ENCODE data around the gene PTER. TPM values are rescaled to one million over a fixed set of nuclear protein-coding genes. Genes with fewer than 3 reads are reported as not detected.
A peak's percentile ranks its signal among the peaks of the same experiment; 100 is the strongest.

PTER gene
- total RNA-seq, 3 donors from 2014 or later (not counting 1 experiment from before 2014, with no cell fraction given) = 12.8 to 21.9 (median 21.5) TPM

DNA sequence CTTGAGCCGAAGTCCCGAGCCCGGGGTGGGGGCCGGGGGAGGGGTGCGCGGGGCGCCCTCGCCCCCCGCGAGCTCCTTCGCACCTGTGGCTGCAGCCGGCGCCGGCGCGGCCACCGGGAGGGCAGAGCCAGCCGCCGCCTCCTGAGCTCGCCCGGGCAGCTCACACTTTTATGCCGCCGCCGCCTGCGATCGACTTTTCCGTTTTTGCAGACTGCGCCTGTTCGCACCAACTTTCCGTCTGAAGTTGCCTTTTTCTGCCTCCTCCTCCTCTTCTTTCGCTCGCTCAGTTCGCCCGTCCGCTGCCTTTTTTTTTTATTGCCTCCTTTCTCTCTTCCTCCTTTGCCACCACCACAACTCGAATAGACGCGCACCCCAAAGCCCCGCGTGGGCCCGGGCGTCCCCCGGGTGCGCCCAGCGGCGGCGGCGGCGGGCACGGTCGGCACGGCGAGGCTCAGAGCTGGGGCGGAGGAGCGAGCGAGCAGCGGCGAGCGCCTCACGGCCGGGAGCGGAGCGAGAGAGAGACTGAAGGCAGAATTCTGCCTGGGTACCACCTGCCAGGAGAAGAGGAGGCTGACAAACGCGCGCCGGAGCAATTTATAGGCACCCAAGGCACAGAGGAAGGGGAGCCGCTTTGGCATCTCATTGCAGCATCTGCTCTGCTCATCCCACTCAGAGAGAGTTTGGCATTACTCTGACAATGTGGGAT is 84.7 kb downstream of the PTER start, which contains the start of gene C1QL3:
TSS of gene C1QL3 (minus strand) at position 569 of the 706 bp plus-strand sequence. CDS start 814 bp downstream, outside the sequence.
- peaks cover 21% of the 10 kb centered on the region for H3K27me3 ChIP-seq (ENCODE audit: control insufficient read depth, insufficient read depth, low read length)
- peak within 1 kb of the TSS; percentile 19 for H3K4me3 ChIP-seq (ENCODE audit: low read length)
- no peaks in the 10 kb centered on the region for H3K36me3 Mint-ChIP-seq
- H3K27me3 Mint-ChIP-seq (ENCODE audit: low read depth in 2 of 2) = peaks cover 33 to 37% of the 10 kb centered on the region in 2 donors
- H3K27ac Mint-ChIP-seq = no peak within 1 kb of the TSS
- no peaks in the 10 kb centered on the region for H3K36me3 ChIP-seq (ENCODE audit: control insufficient read depth, insufficient read depth, low read length)
- H3K9me3 Mint-ChIP-seq = no peaks in the 10 kb centered on the region
- WGBS (ENCODE audit: insufficient coverage) = 1% methylated on average over 68 of the region's 68 CpGs
- peak within 1 kb of the TSS; percentile 97 for H3K4me3 Mint-ChIP-seq
- peaks cover 15% of the 10 kb centered on the region for H3K4me1 ChIP-seq (ENCODE audit: control insufficient read depth, insufficient read depth, low read length)
- intact Hi-C loops (cut with micrococcal nuclease) = no loop called here
- no peak for TF ChIP-seq CTCF (IDR thresholded peaks at IDR 0.05)
- ATAC-seq = peak; percentile 38 to 71 (median 53)
- no peaks in the 10 kb centered on the region for H3K9me3 ChIP-seq (ENCODE audit: control insufficient read depth, insufficient read depth, low read length)
- peaks cover 0 to 6% of the 10 kb centered on the region in 2 donors for H3K4me1 Mint-ChIP-seq
- peak in 1 of 2 donors; percentile 19 for DNase-seq
- no peak within 1 kb of the TSS for H3K27ac ChIP-seq (ENCODE audit: low read length)

- no peak overlapping the region for H3K4me3 ChIP-seq (ENCODE audit: low read length)
- intact Hi-C loops (cut with micrococcal nuclease) = no loop called here
These were observed 90.6 kb downstream of the PTER start for GRCh38 chr10:16527452-16527851.

DNA sequence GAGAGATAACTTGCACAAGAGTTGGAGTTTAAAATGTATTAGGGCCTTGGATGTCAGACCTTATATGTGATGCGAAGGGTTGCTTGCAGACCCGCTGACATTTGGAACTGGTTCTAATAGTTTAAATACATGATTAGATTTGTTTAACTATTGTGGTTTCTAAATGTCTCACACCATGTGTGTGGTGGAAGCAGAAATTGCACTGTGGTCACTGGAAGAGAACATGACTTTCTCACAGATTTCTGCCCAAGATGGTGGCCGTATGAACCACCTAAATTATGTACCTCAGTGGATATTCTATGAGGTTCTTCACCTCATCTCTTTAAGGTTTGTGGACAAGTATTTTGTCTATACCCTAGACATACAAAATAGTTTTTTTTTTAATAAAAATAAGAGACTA is 93.0 kb downstream of the PTER start:
- Histone ChIP-seq H3K27me3 (ENCODE audit: control insufficient read depth, insufficient read depth, low read length) (no peaks in the 10 kb centered on the region), H3K4me3 (ENCODE audit: low read length) (no peak overlapping the region), H3K4me1 (ENCODE audit: control insufficient read depth, insufficient read depth, low read length) (no peaks in the 10 kb centered on the region), H3K36me3 (ENCODE audit: control insufficient read depth, insufficient read depth, low read length) (no peaks in the 10 kb centered on the region), H3K9me3 (ENCODE audit: control insufficient read depth, insufficient read depth, low read length) (no peaks in the 10 kb centered on the region), H3K27ac (ENCODE audit: low read length) (no peak overlapping the region)
- no peak for DNase-seq
- Mint-ChIP-seq H3K27me3 (ENCODE audit: low read depth in 2 of 2) (peaks cover 26 to 63% of the 10 kb centered on the region in 2 donors), H3K9me3 (no peaks in the 10 kb centered on the region), H3K4me1 (peaks cover 5 to 7% of the 10 kb centered on the region in 2 donors), H3K36me3 (no peaks in the 10 kb centered on the region), H3K27ac (no peak overlapping the region), H3K4me3 (no peak overlapping the region)
- 76% methylated on average over 3 of the region's 3 CpGs for WGBS (ENCODE audit: insufficient coverage)
- peak in 2 of 3 donors; percentile 29 to 80 for ATAC-seq
- intact Hi-C loops (cut with micrococcal nuclease) = no loop called here
- no peak for TF ChIP-seq CTCF (IDR thresholded peaks at IDR 0.05)

More at GRCh38 chr10:16527452-16527851, 90.6 kb downstream of the PTER start:
- no peaks in the 10 kb centered on the region for H3K4me1 ChIP-seq (ENCODE audit: control insufficient read depth, insufficient read depth, low read length)
- Mint-ChIP-seq H3K27ac (no peak overlapping the region), H3K36me3 (no peaks in the 10 kb centered on the region), H3K9me3 (no peaks in the 10 kb centered on the region), H3K4me1 (peaks cover 5 to 7% of the 10 kb centered on the region in 2 donors), H3K4me3 (no peak overlapping the region), H3K27me3 (ENCODE audit: low read depth in 2 of 2) (peaks cover 36 to 83% of the 10 kb centered on the region in 2 donors)
- ATAC-seq (no peak), DNase-seq (no peak)
- TF ChIP-seq CTCF (IDR thresholded peaks at IDR 0.05) = no peak
- H3K27me3 ChIP-seq (ENCODE audit: control insufficient read depth, insufficient read depth, low read length) = peaks cover 10% of the 10 kb centered on the region
- no peak overlapping the region for H3K27ac ChIP-seq (ENCODE audit: low read length)
- no peaks in the 10 kb centered on the region for H3K9me3 ChIP-seq (ENCODE audit: control insufficient read depth, insufficient read depth, low read length)
- H3K36me3 ChIP-seq (ENCODE audit: control insufficient read depth, insufficient read depth, low read length) = no peaks in the 10 kb centered on the region
- WGBS (ENCODE audit: insufficient coverage) = 100% methylated on average over 2 of the region's 4 CpGs
